NOMO-1 (cell line): Measurements from ENCODE around the gene TUBA4A.

ENCODE experiments used
- DNase-seq, 2 experiments: peaks; one replicate each; lab custom pipeline; 2025; ENCODE audit not compliant: unreplicated experiment in 2 of 2; lab: John Stamatoyannopoulos, UW

TUBA4A gene

DNA sequence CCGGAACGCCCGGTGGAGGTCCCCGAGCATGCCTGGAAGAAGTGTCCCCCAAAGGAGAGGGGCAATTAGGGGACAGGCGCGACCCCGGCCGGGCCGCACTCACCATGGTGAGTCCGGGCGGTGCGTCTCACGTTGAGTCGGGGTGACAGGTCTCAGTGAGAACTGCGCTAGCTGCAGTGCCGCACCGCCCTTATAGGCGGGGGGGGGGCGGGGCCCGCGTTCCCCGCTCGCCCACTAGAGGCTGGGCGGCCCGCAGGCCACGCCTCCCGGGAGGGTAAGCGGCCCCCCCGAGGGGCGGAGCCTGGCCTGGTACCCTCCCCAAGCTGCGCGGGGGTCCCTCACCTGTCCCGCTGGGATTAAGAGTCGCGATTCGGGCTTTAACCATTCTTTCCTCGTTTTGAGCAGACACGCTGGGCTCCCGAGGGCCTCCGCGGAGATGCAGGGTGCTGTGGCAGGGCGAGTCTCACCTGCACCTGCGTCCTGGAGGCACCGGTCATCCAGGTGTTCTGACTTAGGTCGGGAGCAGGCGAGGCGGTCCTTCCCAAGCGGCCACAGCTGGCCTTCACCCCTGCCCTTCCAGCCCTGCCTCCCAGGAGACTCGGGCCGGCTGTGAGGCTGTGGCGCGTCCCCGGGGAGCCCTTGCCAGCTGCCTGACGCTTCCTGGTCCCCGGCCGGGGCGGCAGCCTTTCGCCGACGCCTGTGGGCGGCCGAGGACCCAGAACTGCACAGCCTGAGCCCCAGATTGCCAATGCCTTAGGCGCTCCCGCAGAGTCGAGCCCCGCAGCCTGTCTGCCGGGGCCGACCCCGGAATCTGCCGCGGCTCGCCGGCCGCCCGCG lies at the start of gene TUBA4A:
TUBA4A (minus strand) TSS at position 166 of the 837 bp plus-strand sequence; CDS start at position 106, 60 bp downstream.
- peak; percentile 64 to 75 for DNase-seq

DNA sequence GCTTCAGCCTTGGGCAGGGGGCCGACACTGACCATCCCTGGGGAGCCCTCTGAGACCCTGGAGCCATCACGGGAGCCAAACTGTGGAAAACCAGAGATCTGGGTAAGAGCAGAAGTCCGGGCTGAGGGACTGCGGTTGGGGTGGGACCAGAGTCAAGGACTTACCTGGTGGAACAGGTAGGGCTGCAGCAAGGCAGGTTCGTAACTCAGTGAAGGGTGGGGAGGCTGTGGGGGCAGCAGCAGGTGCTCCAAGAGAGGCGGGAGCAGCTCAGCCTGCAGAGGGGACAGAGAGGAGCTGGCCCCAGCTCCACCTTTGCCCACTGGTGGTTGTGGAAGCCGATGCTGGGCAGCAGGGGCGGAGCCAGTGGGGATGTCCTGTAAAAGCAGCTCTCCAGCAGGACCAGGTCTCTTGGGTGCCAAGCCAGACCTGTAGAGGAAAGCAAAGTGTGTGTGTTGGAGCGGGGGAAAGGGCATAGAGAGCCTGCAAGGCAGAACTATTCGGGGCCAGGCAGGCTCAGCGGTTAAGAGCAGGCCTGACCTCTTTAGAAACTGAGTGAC lies 48.8 kb upstream of the TUBA4A start:
- DNase-seq = no peak

DNA sequence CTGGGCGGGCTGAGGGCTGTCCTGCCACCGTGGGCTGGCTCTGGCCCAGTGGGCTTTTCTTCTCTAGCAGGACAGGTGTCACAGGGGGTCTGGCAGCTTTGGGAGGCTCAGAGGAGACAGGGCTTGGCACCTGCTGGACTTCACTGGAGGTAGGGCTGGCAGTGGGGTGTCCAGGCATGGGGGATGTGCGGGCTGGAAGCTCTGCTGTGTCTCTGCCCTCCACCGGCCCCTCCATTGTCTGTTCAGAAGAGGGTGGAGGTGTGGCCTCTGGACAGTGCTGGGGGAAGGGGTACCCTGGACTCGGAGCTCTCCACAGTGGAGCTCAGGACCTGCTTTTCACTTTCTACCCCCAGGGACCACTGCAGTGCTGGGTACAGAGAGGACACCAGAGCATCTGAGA lies 46.3 kb upstream of the TUBA4A start:
- DNase-seq = no peak

DNA sequence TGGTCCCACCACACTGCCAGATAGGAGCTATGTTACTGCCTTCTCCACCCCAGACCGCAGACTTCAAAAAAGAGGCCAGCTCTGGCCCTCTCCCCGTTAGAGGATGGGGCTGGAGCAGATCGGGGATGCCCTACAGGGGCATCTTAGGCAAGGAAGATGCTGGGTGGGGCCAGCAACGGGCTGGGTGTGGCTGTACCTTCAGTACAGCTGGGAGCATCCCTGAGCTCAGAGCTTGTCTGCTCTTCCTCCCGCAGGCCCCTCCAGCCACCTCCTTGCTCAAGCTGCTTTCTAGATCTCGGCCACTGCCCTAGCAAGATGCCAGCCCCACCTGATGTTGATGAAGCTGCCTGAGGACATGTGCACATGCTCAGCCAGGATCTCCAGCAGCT lies 45.6 kb upstream of the TUBA4A start:
- DNase-seq = no peak

DNA sequence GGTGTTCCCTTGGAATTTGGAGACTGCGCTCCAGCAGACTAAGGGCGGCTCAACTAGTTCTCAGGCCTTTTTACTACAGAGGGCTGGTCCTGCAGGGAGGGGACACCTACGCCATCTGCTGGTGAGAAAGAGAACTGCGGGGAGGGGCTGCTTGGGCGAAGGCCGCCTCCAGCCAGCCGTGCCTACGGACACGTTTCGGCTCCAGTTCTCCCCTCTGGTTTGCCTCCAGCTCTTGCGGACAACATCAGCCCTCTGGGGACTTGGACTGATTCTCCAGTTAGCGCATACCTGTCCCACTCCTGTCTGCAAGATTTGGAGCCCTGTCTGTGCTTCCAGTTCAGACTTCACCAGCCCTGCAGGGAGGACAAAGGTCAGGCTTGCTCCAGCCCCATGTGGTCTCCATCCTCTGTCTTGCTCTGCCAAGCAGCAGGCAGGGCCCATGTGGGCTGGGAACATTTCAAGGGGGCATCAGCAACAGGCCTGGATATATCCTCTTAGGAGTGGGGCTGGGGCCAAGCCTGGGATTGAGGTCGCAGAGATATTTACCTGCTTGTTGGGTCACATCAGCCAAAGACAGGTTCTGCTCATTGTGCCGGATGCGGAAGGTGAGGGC lies 45.1 kb upstream of the TUBA4A start:
- peak; percentile 61 to 78 for DNase-seq

DNA sequence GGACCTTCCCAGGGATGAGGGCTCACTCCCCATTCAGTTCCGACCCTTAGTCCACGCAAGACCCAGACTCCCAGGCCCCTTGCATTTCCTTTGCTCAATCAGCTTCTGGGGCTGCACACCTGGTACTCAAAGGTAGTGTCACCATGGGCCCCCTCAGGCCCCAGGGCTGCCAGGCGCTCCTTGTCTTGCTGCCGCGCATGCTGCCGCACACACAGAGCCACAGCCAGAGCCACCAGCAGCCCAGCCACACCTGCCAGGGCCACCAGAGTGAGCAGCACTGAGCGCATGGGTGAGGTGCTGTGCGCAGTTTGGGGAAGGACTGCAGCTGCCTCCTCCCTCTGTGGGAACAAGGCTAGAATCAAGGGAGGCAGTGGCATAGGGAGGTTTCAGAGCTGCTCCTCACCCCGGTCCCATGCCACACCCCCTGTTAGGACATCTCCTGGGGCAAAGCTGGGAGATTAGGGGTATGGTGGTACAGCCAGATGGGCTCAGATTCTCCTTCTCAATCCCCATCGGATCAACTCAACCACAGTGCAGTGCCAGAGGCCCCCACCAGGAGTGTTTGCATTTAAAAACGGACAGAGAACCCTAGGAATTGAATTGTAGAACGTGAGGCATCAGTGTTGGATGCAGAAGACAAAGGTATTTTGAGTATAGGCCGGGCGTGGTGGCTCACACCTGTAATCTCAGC lies 44.2 kb upstream of the TUBA4A start:
- DNase-seq = no peak

DNA sequence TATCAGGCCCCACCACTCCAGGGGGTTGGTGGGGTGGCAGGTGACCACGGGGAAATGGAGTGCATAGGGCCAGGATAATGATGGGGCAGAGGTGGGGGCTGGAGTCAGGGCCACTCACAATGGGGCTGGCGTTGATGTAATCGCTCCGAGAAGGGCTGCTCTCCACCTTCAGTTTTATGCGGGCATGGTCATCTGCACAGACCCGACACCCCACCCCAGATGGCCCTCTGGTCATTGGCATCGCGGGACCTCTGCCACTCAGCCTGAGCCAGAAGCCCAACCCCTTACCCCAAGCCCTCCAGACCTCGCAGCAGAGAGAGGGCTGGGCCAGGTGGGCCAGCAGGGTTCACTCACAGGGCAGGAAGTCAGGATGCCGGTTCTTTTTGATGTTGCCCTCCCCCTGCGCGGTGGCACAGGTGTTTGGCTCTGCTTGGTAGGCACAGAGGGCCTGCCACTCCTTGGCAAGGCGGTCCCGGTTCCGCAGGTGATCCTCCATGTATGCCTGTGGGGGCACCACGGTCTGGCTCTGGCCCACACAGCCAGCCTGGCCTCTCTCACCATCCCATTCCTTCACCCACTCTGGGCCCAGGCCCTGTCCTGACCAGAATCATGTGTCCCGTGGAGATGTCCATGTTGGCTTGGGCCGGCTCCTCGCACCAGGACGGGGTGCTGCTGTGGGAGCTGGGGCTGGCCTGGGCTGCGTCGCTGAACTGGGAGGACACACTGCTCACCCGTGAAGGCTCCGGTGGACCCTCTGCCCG lies 43.1 kb upstream of the TUBA4A start:
- no peak for DNase-seq

DNA sequence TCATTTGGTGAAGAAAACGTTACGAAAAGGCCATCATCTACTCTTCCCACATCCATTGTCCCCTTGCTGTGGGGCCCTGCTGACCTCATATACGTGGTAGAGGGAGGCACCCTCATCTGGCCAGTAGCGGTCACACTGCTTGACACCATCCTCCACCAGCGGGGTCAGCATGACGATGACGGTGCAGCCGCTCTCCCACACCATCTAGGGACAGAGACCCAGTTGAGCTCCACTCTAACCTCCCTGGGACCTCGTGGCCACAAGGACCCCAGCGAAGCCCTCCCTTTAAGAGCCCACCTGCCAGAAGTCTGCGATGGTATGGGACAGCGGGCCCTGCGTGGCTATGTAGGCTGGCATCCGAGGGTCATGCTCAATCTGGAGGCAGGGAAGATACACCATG lies 42.4 kb upstream of the TUBA4A start:
- DNase-seq = no peak

DNA sequence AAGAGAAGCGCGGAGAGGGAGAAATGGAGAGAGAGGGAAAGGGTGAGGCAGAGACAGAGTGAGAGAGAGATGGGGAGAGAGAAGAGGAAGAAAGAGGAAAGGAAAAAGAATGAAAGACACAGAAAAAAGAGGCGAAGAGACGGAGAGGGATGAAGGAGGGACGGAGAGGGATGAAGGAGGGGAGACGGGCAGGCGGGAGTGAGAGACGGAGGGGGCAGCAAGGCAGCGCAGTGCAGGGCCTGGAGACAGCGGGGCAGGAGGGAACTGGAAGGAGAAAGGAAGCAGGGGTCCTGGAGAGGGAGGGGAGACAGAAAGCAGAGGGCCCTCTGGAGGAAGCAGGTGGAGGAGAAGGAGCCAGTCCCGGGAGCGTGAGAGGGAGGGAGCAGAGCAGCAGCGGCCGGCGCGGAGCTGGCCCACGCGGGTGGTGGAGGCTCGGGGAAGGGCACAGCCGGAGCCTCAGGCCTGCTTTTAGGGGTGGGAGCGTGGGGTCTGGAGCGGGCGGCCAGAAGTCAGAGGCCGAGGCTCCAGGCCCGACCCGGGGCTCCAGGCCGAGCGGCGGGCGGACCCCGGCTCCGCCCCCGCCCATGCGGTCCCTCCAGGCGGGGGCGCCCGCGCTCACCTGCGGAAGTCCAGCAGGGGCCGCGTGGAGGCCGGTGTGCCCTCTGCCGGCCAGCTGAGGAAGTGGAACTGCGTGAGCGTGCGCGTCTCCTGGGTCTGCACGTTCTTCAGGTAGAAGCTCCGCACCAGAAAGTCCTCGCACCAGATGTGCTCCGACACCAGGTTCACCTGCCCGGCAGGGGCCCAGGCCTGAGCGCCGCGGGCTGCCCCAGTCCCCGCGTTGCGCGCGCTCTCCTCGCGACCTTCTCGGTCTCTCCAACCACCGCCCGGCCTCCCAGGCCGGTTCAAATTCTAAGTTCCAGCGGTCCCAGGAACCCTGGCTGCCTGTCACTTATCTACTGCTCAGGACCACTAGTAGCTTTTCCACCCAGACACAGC lies 40.9 kb upstream of the TUBA4A start:
- DNase-seq = peak; percentile 77 to 79

DNA sequence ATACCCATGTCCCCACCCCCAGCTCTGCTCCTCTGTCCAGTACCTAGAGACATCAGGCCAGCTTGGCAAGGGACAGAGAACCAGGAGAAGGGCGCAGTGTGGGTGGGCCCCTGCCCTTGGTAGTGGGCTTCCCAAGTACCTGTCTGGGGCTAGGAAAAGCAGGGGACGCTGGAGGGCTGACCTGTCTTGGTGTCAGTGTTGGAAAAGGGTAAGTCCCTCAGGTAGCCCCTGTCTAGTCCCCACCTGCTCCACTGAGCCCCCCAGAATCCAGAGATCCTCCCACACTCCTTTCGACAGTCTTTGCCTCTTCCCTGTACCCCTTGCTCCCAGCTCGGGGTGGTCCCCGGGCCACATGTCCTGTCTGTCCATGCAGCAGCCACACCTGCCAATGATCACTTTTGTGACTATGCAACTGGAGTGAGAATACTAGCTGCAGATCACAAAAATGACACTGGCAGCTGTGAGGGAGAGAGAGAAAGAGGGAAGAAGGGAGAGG lies 40.1 kb upstream of the TUBA4A start:
- DNase-seq = no peak

DNA sequence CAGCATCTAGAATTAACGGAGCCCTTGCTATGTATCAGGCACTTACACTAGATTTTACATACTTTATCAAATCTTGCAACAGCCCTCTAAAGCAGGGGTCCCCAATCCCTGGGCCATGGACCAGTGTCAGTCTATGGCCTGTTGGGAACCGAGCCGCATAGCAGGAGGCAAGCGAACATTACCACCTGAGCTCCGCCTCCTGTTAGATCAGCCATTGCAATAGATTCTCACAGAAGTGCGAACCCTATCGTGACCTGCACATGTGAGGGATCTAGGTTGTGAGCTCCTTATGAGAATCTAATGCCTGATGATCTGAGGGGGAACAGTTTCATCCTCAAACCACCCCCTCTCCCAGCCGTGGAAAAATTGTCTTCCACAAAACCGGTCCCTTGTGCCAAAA lies 38.9 kb upstream of the TUBA4A start:
- DNase-seq = no peak

DNA sequence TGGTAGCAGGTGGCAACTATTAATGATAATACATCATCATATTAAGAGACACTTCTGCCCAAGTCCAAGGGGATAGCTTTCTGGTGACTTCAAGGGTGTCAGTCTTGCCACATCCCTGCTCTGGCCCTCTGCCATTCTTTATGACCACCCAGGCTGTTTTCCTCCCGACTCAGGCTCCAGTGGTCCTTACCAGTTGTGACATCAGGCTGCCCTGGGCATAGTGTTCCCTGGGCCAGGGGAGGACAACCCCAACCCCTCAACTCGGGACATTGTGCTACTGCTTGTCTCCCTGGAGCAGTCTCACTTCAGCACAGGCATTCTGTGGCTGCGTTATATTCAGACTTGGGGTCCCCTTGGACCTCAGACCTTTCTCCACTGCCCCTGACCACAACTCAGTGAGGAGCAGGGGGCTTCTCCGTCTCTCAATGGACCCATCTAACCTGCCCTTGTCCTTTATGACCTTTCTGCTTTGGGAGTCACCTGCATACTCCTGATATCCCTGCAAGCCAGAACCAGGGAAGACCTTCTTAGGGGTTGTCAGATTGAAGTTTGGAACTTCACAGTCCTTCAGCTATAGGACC lies 38.3 kb upstream of the TUBA4A start:
- DNase-seq = no peak

DNA sequence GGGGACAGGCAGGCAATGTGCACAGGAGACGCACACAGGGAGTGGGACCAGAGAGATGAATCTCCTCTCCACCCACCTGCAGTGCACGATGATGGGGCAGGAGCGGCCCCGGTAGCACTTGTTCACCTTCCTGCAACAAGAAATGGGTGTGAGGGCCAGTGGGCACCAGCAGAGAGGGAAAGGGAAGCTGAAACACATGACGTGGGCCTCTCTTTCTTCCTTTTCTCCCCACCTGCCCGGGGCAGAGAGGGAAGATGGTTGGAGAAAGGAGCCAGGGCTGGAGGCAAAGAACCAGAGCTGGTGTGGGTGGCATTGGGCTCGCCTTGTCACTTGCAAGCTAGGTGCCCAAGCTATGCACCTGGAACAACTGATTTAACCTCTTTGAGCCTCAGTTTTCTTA lies 37.7 kb upstream of the TUBA4A start:
- no peak for DNase-seq

DNA sequence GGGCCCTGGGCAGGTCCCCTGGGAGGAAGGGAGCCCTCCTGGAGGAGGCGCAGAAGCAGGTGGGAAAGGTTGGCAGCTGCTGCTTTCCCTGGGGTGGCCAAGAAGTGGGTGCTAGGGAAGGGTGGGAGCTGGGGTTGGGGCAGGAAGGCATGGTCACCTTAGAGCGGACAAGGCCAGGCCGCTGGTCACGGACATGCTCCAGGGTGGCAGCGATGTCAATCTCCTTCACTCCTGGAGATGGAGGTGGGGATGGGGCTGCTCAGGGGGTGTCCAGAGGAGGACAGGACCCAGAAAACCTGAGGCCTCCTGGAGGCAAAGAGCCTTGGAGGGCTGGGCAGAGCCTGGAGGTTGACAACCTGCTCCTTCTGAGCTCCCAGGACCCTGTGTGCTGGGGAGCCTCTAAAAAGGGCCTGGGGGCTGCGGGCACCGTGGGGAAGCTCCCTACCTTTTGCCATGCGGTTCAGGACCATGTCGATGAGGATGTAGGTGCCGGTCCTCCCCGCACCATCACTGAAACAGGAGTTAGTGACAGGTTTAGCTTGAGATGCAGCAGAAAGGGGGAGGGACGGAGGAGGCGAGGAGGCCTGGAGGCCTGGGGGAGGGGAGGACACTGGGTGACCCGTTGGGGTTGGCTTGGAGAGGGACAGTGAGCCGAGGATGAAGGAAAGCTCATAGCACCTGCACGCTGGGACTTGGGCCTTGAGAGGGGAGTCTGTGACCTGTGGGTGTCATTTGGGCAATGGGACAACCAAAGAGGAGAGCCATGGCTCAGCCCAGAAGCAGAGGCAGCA lies 36.9 kb upstream of the TUBA4A start:
- DNase-seq = no peak

DNA sequence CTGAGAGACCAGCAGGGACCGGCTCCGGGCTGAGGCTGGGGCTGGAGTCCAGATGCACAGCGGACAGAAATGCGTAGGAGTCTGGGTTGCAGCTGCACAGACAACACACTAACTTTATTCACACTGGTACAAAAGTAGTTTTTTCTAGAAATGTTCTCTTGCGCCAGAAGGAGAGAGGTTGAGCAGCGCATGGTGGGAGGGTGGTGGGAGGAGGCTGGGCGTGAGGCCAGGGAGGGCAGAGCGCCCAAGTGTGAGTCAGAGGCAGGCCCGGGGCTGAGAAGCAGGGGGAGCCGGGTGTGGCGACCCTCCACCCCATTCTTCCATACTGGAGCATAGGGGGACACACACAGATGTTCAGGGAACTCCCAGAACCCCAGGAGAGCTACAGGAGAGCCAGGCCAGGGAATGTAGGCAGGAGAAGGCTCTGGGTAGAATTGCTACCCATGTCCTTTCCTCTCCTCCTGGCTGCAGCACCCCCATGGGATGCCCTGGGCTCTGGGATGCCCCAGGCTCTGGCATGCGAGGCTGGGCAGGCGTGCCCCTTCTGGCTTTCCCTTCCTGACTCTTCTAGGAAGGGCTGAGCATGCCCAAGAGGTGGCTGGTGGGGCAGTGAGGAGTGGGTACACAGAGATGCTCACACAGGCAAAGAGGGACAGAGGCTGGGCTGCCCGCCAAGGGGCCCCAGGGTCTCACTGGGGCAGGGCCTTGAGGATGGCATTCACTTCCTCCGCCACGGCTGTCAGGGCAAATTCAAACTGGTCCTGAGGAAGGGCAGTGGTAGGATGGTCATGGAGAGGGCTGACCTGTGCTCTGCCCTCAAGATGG lies 36.0 kb upstream of the TUBA4A start:
- DNase-seq = no peak

DNA sequence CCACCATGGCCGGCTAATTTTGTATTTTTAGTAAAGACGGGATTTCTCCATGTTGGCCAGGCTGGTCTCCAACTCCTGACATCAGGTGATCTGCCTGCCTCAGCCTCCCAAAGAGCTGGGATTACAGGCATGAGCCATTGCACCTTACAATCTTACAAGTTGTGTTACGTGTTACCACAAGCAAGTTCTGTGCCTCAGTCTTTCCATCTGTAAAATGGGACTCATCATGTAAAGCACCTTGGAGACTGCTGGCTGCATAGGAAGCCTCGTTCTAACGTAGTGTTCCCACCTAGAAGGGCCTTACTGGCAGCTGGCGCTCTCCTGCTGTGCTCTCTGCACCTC lies 35.4 kb upstream of the TUBA4A start:
- DNase-seq = no peak

DNA sequence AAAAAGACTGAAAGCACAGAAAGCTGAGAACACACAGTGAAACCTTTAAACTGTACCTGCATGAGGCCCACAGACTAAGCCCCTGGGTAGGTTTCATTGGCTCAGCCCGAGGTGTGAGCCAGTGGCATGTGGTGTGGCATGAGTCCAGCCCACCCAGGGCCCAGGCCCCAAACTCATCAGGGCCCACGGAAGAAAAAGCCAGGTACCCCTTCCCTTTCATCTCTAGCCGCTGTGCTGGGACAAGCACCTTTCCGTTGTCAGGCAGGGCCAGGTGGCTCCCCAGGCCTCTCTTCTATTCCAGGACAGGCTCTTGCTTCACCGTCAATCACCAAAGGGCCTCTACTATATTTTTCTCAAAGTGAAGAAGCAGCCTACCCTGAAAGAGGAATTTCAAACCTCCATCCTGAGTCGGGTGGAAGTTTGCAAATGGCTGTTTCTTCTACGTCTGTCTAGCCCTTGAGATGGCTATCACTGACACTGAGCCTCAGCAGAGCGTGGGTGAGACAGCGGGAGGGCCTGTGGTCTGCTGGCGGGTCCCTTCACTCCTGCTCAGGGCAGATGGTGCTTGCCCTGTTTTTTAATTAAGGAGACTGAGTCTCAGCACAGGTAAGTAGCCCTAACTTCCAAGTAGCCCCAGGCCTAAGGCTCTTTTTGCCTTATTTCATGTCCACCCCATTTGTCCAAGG lies 34.0 kb upstream of the TUBA4A start:
- DNase-seq = no peak
